Stomach (tissue), 9 donors: ENCODE measurements around the gene NR5A2. TPM values are rescaled to one million over a fixed set of nuclear protein-coding genes. Genes with fewer than 3 reads are reported as not detected.

Experiments
- DNase-seq, 2 donors: peaks; one replicate each; pipeline versions ENCODE4 v3.0.0 to v3.0.0-alpha.2; 2013 to 2019
- H3K27ac ChIP-seq, 5 donors: fragments of 200-600 bp in 4 of 5; sonication (generic) in 4 of 5; one replicate each; pipeline ENCODE4 v1.5.1; 2013 to 2019; ENCODE audit warnings: mild to moderate bottlenecking in 1 of 5, moderate library complexity in 1 of 5
- H3K27me3 ChIP-seq, 3 donors: fragments of 200-600 bp; sonication (generic); one replicate each; pipeline ENCODE4 v1.5.1; 2017 to 2019; ENCODE audit warnings: mixed run types in 1 of 3
- H3K36me3 ChIP-seq, 4 donors: fragments of 200-600 bp; sonication (generic); 1 replicate in 3 of 4; 2 replicates in 1 of 4; pipeline ENCODE4 v1.5.1; 2016 to 2019
- H3K4me1 ChIP-seq, 4 donors: fragments of 200-600 bp; sonication (generic); one replicate each; pipeline ENCODE4 v1.5.1; 2016 to 2019
- H3K4me3 ChIP-seq, 4 donors: fragments of 200-600 bp; sonication (generic) in 3 of 4; one replicate each; pipeline ENCODE4 v1.5.1; 2016 to 2019; ENCODE audit warnings: mild to moderate bottlenecking in 1 of 4
- H3K9me3 ChIP-seq, 4 donors: fragments of 200-600 bp; sonication (generic); one replicate each; pipeline ENCODE4 v1.5.1; 2016 to 2019
- EP300 ChIP-seq: sonication (generic); formaldehyde crosslinking; IDR thresholded peaks from one replicate; pipeline ENCODE4 v1.6.1; 2017; ENCODE audit warnings: antibody characterized with exemption
- POLR2A ChIP-seq, 4 donors: fragments of 450-650 bp; IDR thresholded peaks; one replicate each; pipeline ENCODE4 v1.6.1; 2016; ENCODE audit warnings: antibody characterized with exemption in 4 of 4, control low read depth in 2 of 4, mild to moderate bottlenecking in 1 of 4, moderate library complexity in 1 of 4
- POLR2AphosphoS5 ChIP-seq, 3 donors: sonication (generic); formaldehyde crosslinking; IDR thresholded peaks; one replicate each; pipeline ENCODE4 v1.6.1; 2016; ENCODE audit warnings: antibody characterized with exemption in 3 of 3
- WGBS, 5 donors: extraction: QIAGEN DNeasy Blood & Tissue Kit in 3 of 5; methylation state at CpG; one replicate each; pipeline versions ENCODE4 v1.1.5 to v1.1.7; 2013 to 2018; 5-methylcytosine and 5-hydroxymethylcytosine counted together
- intact Hi-C: fragments of 100-400 bp; cut with DNase I; formaldehyde crosslinking; loops from one replicate; pipeline ENCODE4 v1.15.1; 2023; ENCODE audit warnings: low total_unique reads
- polyA plus RNA-seq, 3 donors: library from polyadenylated mRNA; stranded (reverse); fragments of 200-250 nt; gene quantifications; one replicate each; pipeline ENCODE4 v1.2.3, GENCODE V29; 2013
- total RNA-seq, 5 donors: library from RNA; depleted of rRNA; stranded (reverse); fragments of >200 nt; gene quantifications; one replicate each; pipeline versions ENCODE4 v1.1.0 to v1.2.3, GENCODE V29; 2014 to 2016
- TF ChIP-seq, protein P1 (sequence below), 7 experiments: fragments of 450-650 bp in 4 of 7; fragments of 200-600 bp in 3 of 7; sonication (generic) in 3 of 7; IDR thresholded peaks; one replicate each; pipeline ENCODE4 v1.5.1; 2016 to 2019; ENCODE audit warnings: antibody characterized with exemption in 7 of 7, control low read depth in 2 of 7, mild to moderate bottlenecking in 1 of 7
- donor health status: healthy with polysubstance abuse.
- donor health status: Bipolar disorder and iron deficiency.
- donor health status: healthy.

The NR5A2 gene
- total and polyA plus RNA-seq, 8 donors = 0.33 to 227 (median 0.46) TPM; not detected in 1

GRCh38 chr1:200217703-200218102, 190.2 kb downstream of the NR5A2 start:
- WGBS, 5 donors = 76 to 98% (median 85%) methylated on average over 5 of the region's 5 CpGs
- DNase-seq = no peak
- no peak for TF ChIP-seq POLR2A (IDR thresholded peaks at IDR 0.05)
- no peak for TF ChIP-seq POLR2AphosphoS5 (IDR thresholded peaks at IDR 0.05)
- TF ChIP-seq, protein P1, sequence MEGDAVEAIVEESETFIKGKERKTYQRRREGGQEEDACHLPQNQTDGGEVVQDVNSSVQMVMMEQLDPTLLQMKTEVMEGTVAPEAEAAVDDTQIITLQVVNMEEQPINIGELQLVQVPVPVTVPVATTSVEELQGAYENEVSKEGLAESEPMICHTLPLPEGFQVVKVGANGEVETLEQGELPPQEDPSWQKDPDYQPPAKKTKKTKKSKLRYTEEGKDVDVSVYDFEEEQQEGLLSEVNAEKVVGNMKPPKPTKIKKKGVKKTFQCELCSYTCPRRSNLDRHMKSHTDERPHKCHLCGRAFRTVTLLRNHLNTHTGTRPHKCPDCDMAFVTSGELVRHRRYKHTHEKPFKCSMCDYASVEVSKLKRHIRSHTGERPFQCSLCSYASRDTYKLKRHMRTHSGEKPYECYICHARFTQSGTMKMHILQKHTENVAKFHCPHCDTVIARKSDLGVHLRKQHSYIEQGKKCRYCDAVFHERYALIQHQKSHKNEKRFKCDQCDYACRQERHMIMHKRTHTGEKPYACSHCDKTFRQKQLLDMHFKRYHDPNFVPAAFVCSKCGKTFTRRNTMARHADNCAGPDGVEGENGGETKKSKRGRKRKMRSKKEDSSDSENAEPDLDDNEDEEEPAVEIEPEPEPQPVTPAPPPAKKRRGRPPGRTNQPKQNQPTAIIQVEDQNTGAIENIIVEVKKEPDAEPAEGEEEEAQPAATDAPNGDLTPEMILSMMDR (IDR thresholded peaks at IDR 0.05) = no peak
- no peak for TF ChIP-seq EP300
- H3K4me1 ChIP-seq = no peaks in the 10 kb centered on the region
- intact Hi-C loops = no loop called here
- H3K36me3 ChIP-seq = no peaks in the 10 kb centered on the region
- H3K27me3 ChIP-seq = no peaks in the 10 kb centered on the region
- H3K27ac ChIP-seq = no peak overlapping the region
- H3K4me3 ChIP-seq = no peak overlapping the region
- H3K9me3 ChIP-seq = peaks cover 0 to 4% (median 2%) of the 10 kb centered on the region in 4 donors

- no peak overlapping the region for H3K4me3 ChIP-seq
- H3K4me1 ChIP-seq = no peaks in the 10 kb centered on the region
- H3K27me3 ChIP-seq = peaks cover 0 to 5% (median 0%) of the 10 kb centered on the region in 3 donors
- TF ChIP-seq POLR2AphosphoS5 (IDR thresholded peaks at IDR 0.05) (no peak), EP300 (no peak), POLR2A (IDR thresholded peaks at IDR 0.05) (no peak)
- TF ChIP-seq, protein P1 (IDR thresholded peaks at IDR 0.05) = no peak
- no peak overlapping the region for H3K27ac ChIP-seq
- H3K36me3 ChIP-seq = no peaks in the 10 kb centered on the region
- 84 to 90% (median 85%) methylated on average over 4 of the region's 4 CpGs for WGBS, 5 donors
- H3K9me3 ChIP-seq = no peaks in the 10 kb centered on the region
- intact Hi-C loops = no loop called here
- no peak for DNase-seq
Measured at GRCh38 chr1:200221614-200222282, 194.2 kb downstream of the NR5A2 start.

DNA sequence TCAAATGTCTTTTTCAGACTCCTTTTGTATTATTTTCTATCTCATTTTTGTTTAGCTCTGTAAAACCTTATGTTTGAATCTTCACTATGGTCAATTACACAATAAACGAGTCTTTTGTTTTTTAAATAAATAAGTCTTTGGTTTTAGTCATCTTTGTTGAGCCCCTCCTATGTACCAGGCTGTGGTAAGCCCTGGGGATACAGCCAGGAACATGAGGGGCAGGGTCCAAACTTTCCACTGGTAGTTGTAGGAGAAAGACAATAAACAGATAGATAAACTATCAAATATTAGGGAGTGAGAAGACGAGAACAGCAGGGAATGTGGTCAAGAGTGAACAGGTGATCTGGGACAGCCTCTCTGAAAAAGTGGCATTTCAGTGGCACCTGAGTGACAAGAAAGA, 195.7 kb downstream of the NR5A2 start:
- Histone ChIP-seq H3K4me3 (no peak overlapping the region), H3K4me1 (no peaks in the 10 kb centered on the region), H3K36me3 (no peaks in the 10 kb centered on the region), H3K27me3 (peaks cover 0 to 6% (median 0%) of the 10 kb centered on the region in 3 donors), H3K27ac (no peak overlapping the region), H3K9me3 (no peaks in the 10 kb centered on the region)
- DNase-seq = no peak
- no peak for TF ChIP-seq POLR2A (IDR thresholded peaks at IDR 0.05)
- TF ChIP-seq POLR2AphosphoS5 (IDR thresholded peaks at IDR 0.05) = no peak
- no peak for TF ChIP-seq EP300
- TF ChIP-seq, protein P1 (IDR thresholded peaks at IDR 0.05) = no peak
- intact Hi-C loops = no loop called here
- WGBS, 5 donors = 54 to 70% (median 65%) methylated on average over 2 of the region's 2 CpGs

DNA sequence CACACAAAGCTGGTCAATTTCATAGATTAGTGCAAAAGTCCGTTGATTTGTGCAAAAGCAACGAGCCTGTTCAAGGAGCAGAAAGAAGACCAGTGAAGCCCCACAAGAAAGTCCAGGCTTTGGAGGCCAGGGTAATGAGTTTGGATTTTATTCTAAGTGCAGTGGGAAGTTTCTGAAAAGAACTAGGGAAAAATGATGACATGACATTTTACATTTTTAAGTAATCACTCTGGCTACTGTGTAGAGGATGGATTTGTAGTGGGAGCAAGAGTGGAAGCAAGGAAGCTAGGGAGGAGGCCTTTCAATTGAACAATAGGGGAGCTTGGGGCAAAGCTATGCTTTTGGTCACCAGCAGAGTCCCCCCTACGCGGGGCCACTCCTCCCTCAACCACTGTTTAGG, 196.1 kb downstream of the NR5A2 start:
- TF ChIP-seq EP300 (no peak), POLR2A (IDR thresholded peaks at IDR 0.05) (no peak), POLR2AphosphoS5 (IDR thresholded peaks at IDR 0.05) (no peak)
- TF ChIP-seq, protein P1 (IDR thresholded peaks at IDR 0.05) = no peak
- 87 to 96% (median 92%) methylated on average over 4 of the region's 4 CpGs for WGBS, 5 donors
- intact Hi-C loops = no loop called here

More for the DNA sequence above, 196.1 kb downstream of the NR5A2 start:
- no peaks in the 10 kb centered on the region for H3K9me3 ChIP-seq
- DNase-seq = no peak
- no peaks in the 10 kb centered on the region for H3K4me1 ChIP-seq
- no peak overlapping the region for H3K4me3 ChIP-seq
- H3K36me3 ChIP-seq = no peaks in the 10 kb centered on the region
- peaks cover 0 to 6% (median 0%) of the 10 kb centered on the region in 3 donors for H3K27me3 ChIP-seq
- H3K27ac ChIP-seq = no peak overlapping the region
